HepG2 (cell line): ENCODE measurements around the gene PRXL2A. TPM values are rescaled to one million over a fixed set of nuclear protein-coding genes. Genes with fewer than 3 reads are reported as not detected.
"Not testable (repeated sequence)": the region's sequence is repeated elsewhere in the genome, so short reads cannot be mapped to it uniquely, and the experiment has no call there.

Experiments
- ATAC-seq: fragments of 200-7000 bp; cut with Tn5 transposase; 3 replicates; pipeline ENCODE4 v1.9.1; 2020; ENCODE audit warnings: mild to moderate bottlenecking, moderate library complexity
- BruUV-seq: library from RNA; stranded (reverse); fragments of 400-500 nt; replicated peaks from 2 replicates; lab custom pipeline; 2021; lab: Mats Ljungman, UMichigan
- CTCF ChIA-PET: fragments of 300-600 bp; formaldehyde crosslinking; extraction: SDS; loops from one replicate; lab custom pipeline; 2021; ENCODE audit warnings: low total read pairs, inconsistent platforms, low intra/inter-chr PET ratio; lab: Yijun Ruan, JAX
- POLR2A ChIA-PET: fragments of 350-600 bp; sonication (Branson Sonifier 250); formaldehyde crosslinking; loops from one replicate; lab custom pipeline; 2020; ENCODE audit warnings: antibody characterized with exemption, inconsistent platforms; lab: Yijun Ruan, JAX
- DNase-seq: peaks from one replicate; pipeline ENCODE4 v3.0.0-alpha.2; 2015; ENCODE audit warnings: low spot score
- FAIRE-seq: peaks from 3 replicates; lab custom pipeline; 2011; peaks lifted over from hg19 to GRCh38; lab: Jason Lieb, UNC
- H2AFZ ChIP-seq: one replicate; pipeline ENCODE4 v1.6.1; 2011; ENCODE audit warnings: low read length, inconsistent platforms
- H3K27ac ChIP-seq: fragments of 300-600 bp; 3 replicates; pipeline ENCODE4 v1.8.0; 2011; ENCODE audit warnings: mixed run types, mild to moderate bottlenecking, mixed read lengths, low read length, inconsistent platforms; ENCODE audit not compliant: insufficient read depth; ENCODE audit errors: extremely low read length
- H3K27me3 ChIP-seq, 2 experiments: fragments of 200-600 bp in 1 of 2; 2 replicates in 1 of 2; 3 replicates in 1 of 2; pipeline versions ENCODE4 v1.6.0 to v1.8.0; 2011; ENCODE audit warnings: low read length in 2 of 2, mild to moderate bottlenecking in 2 of 2, moderate library complexity in 2 of 2, inconsistent platforms in 1 of 2; ENCODE audit not compliant: insufficient read depth in 2 of 2, control insufficient read depth in 1 of 2
- H3K36me3 ChIP-seq, 2 experiments: fragments of 200-600 bp in 1 of 2; replicated peaks in 1 of 2; 2 replicates in 1 of 2; 3 replicates in 1 of 2; pipeline versions ENCODE4 v1.5.1 to v1.8.0; 2011; ENCODE audit warnings: low read length in 2 of 2, inconsistent platforms in 1 of 2; ENCODE audit not compliant: insufficient read depth in 2 of 2, control insufficient read depth in 1 of 2
- H3K4me1 ChIP-seq: 2 replicates; pipeline ENCODE4 v1.5.1; 2012; ENCODE audit warnings: low read length, inconsistent platforms; ENCODE audit not compliant: insufficient read depth
- H3K4me2 ChIP-seq: 2 replicates; pipeline ENCODE4 v1.6.0; 2011; ENCODE audit warnings: low read depth, low read length, inconsistent platforms
- H3K4me3 ChIP-seq, 3 experiments: fragments of 200-600 bp in 1 of 3; sonication (generic), shearing (Covaris generic) in 1 of 3; replicated peaks in 1 of 3; 2 replicates each; pipeline ENCODE4 v1.5.1; 2011 to 2016; ENCODE audit warnings: low read length in 3 of 3, inconsistent platforms in 2 of 3, low read depth in 2 of 3, mild to moderate bottlenecking in 2 of 3, control low read depth in 1 of 3, mixed read lengths in 1 of 3; ENCODE audit not compliant: insufficient read depth in 1 of 3
- H3K79me2 ChIP-seq: one replicate; pipeline ENCODE4 v1.6.1; 2011; ENCODE audit warnings: low read length, inconsistent platforms; ENCODE audit not compliant: insufficient read depth
- H3K9ac ChIP-seq: 2 replicates; pipeline ENCODE4 v1.6.0; 2011; ENCODE audit warnings: mild to moderate bottlenecking, low read depth, low read length, inconsistent platforms; ENCODE audit not compliant: insufficient read depth
- H3K9me3 ChIP-seq: 2 replicates; pipeline ENCODE4 v1.5.1; 2012; ENCODE audit warnings: mild to moderate bottlenecking, low read length
- H4K20me1 ChIP-seq: 2 replicates; pipeline ENCODE4 v1.6.0; 2011; ENCODE audit warnings: inconsistent platforms, mild to moderate bottlenecking, low read length, moderate library complexity; ENCODE audit not compliant: insufficient read depth
- FOSL2 ChIP-seq: sonication (generic); formaldehyde crosslinking; IDR thresholded peaks from 2 replicates; pipeline ENCODE4 v1.4.0; 2020; ENCODE audit warnings: missing genetic modification reagents
- MAFK ChIP-seq, 2 experiments: IDR thresholded peaks in 1 of 2; conservative IDR thresholded peaks in 1 of 2; 2 replicates each; pipeline ENCODE4 v1.6.1; 2011; ENCODE audit warnings: improper control_type of control experiment in 2 of 2, low read length in 2 of 2
- ZNF703 ChIP-seq: sonication (generic); formaldehyde crosslinking; IDR thresholded peaks from 2 replicates; pipeline ENCODE4 v1.5.1; 2020; ENCODE audit warnings: missing genetic modification reagents, mild to moderate bottlenecking, moderate library complexity, borderline replicate concordance
- ZNF879 ChIP-seq: sonication (generic); formaldehyde crosslinking; IDR thresholded peaks from 2 replicates; pipeline ENCODE4 v1.8.1; 2023; ENCODE audit warnings: missing genetic modification reagents
- WGBS: methylation state at CpG from one replicate; pipeline ENCODE4 v1.1.6; 2017; ENCODE audit warnings: low lambda C conversion rate; 5-methylcytosine and 5-hydroxymethylcytosine counted together
- in situ Hi-C: cut with HindIII; loops from 2 replicates; pipeline ENCODE4 v1.10.0; 2017; ENCODE audit warnings: low pct_unique_long_range_greater_than_20kb; ENCODE audit not compliant: extremely low pct_ligation_motif_present
- intact Hi-C: fragments of 100-400 bp; cut with micrococcal nuclease; formaldehyde crosslinking; loops from one replicate; pipeline ENCODE4 v1.10.0; 2022; ENCODE audit not compliant: unreplicated experiment
- polyA plus RNA-seq, 8 experiments: library from polyadenylated mRNA; depleted of rRNA in 3 of 8; stranded (reverse) in 7 of 8; unstranded in 1 of 8; fragments of >200 nt; fragmentation: Illumina TruSeq in 4 of 8; extraction: Trizol in 4 of 8; gene quantifications; 2 replicates each; pipeline versions ENCODE4 v1.2.1 to v1.2.3, GENCODE V29; 2011 to 2016; ENCODE audit warnings: low read depth in 4 of 8, missing spikeins in 1 of 8, mixed read lengths in 1 of 8; ENCODE audit not compliant: insufficient read depth in 1 of 8
- total RNA-seq, 5 experiments: library from RNA; depleted of rRNA; stranded (reverse); fragments of >200 nt; fragmentation: Illumina TruSeq; extraction: Trizol; gene quantifications; 2 replicates each; pipeline ENCODE4 v1.2.3, GENCODE V29; 2016; ENCODE audit warnings: low read depth in 1 of 5
- TF ChIP-seq, protein P1 (sequence below): IDR thresholded peaks from 2 replicates; pipeline ENCODE4 v1.6.1; 2016; ENCODE audit warnings: missing genetic modification reagents, missing compliant biosample characterization

PRXL2A gene
- total and polyA plus RNA-seq, 2 of the 13 experiments (the other 11 are each of a cell fraction or from before 2014, with no cell fraction given): 43.9 to 79.9 TPM

DNA sequence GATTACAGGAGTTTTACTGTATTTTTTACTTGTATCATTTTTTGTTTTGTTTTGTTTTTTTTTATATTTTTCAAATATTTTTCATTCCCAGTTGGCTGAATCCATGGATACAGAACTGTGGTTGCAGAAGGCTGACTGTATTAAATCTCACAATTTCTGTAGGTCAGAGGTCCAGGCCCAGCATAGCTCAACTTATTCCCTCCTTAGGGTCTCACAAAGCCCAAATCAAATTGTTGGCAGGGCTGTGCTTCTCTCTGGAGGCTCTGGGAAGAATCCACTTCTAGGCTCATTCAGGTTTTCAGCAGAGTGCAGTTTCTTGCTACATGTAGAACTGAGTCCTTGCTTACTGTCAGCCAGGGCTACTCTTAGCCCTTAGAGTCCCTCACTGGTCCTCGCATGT lies 68.3 kb downstream of the PRXL2A start:
- H3K36me3 ChIP-seq: peaks cover 5 to 22% of the 10 kb centered on the region in 2 experiments; a peak in 4 of 5 replicates
- in situ Hi-C loops: no loop called here
- no peak for DNase-seq
- peaks cover 40% of the 10 kb centered on the region for H3K4me1 ChIP-seq
- TF ChIP-seq ZNF703 (CRISPR knock-in tag) (no peak), ZNF879 (CRISPR knock-in tag) (no peak)
- TF ChIP-seq, all 625 proteins: peak for 0
- Histone ChIP-seq H3K27me3 (no peaks in the 10 kb centered on the region), H3K9me3 (no peaks in the 10 kb centered on the region), H3K27ac (no peak overlapping the region), H2AFZ (no peak overlapping the region), H3K4me3 (no peak overlapping the region), H3K9ac (no peak overlapping the region), H3K79me2 (peaks cover 76% of the 10 kb centered on the region), H3K4me2 (no peak overlapping the region), H4K20me1 (peaks cover 16% of the 10 kb centered on the region; the same call in 1 of the 2 replicates)
- POLR2A ChIA-PET: no interaction called here
- BruUV-seq: no TSS peak
- CTCF ChIA-PET: no interaction called here
- WGBS: 100% methylated on average over 1 of the region's 1 CpG
- intact Hi-C loops: no loop called here
- no peak for ATAC-seq
- FAIRE-seq: no peak

DNA sequence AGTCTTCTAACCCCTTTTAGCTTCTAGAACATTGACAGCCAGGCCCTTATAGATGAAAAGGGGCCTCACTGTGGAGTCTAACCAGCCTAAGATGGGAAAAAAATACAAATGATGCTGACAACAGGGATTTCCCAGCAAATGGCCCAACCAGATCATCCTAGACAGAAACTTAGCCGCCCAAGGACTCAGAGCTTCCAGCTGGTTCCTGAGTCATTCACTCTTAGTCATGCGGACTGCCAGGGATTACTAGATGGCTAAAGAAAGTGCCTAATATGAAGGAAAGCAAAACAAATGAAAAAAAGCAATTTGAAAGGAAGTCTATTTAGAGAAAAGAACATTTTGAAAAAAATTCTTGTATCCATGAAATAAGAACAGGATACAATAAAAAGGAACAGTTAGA lies 69.5 kb downstream of the PRXL2A start:
- Histone ChIP-seq H3K4me1 (peaks cover 32% of the 10 kb centered on the region), H3K9ac (no peak overlapping the region), H3K79me2 (peaks cover 70% of the 10 kb centered on the region), H4K20me1 (peaks cover 12% of the 10 kb centered on the region; the same call in 1 of the 2 replicates), H2AFZ (no peak overlapping the region), H3K27ac (no peak overlapping the region), H3K27me3 (no peaks in the 10 kb centered on the region), H3K4me3 (no peak overlapping the region), H3K9me3 (no peaks in the 10 kb centered on the region), H3K4me2 (no peak overlapping the region), H3K36me3 (peaks cover 5 to 16% of the 10 kb centered on the region in 2 experiments; a peak in 4 of 5 replicates)
- no TSS peak for BruUV-seq
- ATAC-seq (no peak), DNase-seq (no peak), FAIRE-seq (no peak)
- WGBS: 96% methylated on average over 2 of the region's 2 CpGs
- in situ Hi-C loops: no loop called here
- intact Hi-C loops: no loop called here
- ChIA-PET CTCF (no interaction called here), POLR2A (interaction anchor here (1.3 kb wide), 1 partner anchor 16 kb away, joined by 4 read pairs; no protein-coding TSS in a partner anchor)
- TF ChIP-seq FOSL2 (CRISPR knock-in tag) (peak; percentile 63), MAFK (conservative IDR thresholded peaks at IDR 0.05 in 1 of 2, IDR thresholded peaks at IDR 0.05 in 1 of 2; ENCODE audit: low read length in 2 of 2) (peak; percentile 8 to 23; a peak in 1 of 4 replicates)
- TF ChIP-seq, protein P1, sequence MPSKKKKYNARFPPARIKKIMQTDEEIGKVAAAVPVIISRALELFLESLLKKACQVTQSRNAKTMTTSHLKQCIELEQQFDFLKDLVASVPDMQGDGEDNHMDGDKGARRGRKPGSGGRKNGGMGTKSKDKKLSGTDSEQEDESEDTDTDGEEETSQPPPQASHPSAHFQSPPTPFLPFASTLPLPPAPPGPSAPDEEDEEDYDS (CRISPR knock-in tag): no peak

- FAIRE-seq, H3K4me2 ChIP-seq, CTCF ChIA-PET, H3K27me3 ChIP-seq, DNase-seq, in situ Hi-C loops, H2AFZ ChIP-seq, ATAC-seq, BruUV-seq, H3K9ac ChIP-seq, POLR2A ChIA-PET, intact Hi-C loops, H3K27ac ChIP-seq, H3K9me3 ChIP-seq, H3K4me3 ChIP-seq, H4K20me1 ChIP-seq: not testable (repeated sequence)
- Histone ChIP-seq H3K4me1 (peaks cover 33% of the 10 kb centered on the region), H3K79me2 (peaks cover 69% of the 10 kb centered on the region), H3K36me3 (peaks cover 5 to 14% of the 10 kb centered on the region in 2 experiments; a peak in 4 of 5 replicates)
- WGBS: 94% methylated on average over 6 of the region's 6 CpGs
Observed at GRCh38 chr10:80480373-80480772, 72.0 kb downstream of the PRXL2A start.
